HCT116 (cell line): ENCODE measurements around the gene TXNL1. TPM values are rescaled to one million over a fixed set of nuclear protein-coding genes. Genes with fewer than 3 reads are reported as not detected.

Source experiments
- ATAC-seq: fragments of 200-7000 bp; cut with Tn5 transposase; 2 replicates; pipeline ENCODE4 v1.9.1; 2020; ENCODE audit warnings: mild to moderate bottlenecking, moderate library complexity
- BruUV-seq: library from RNA; stranded (reverse); fragments of 400-500 nt; replicated peaks from 2 replicates; lab custom pipeline; 2021; lab: Mats Ljungman, UMichigan
- CTCF ChIA-PET: fragments of 300-600 bp; sonication (Branson Sonifier 250); formaldehyde crosslinking; loops from one replicate; lab custom pipeline; 2021; ENCODE audit warnings: antibody characterized with exemption; lab: Charles Lee
- POLR2A ChIA-PET: fragments of 300-600, 350-600 bp; sonication (Branson Sonifier 250); formaldehyde crosslinking; loops from one replicate; lab custom pipeline; 2021; ENCODE audit warnings: antibody characterized with exemption; lab: Charles Lee
- RAD21 ChIA-PET, 2 experiments: fragments of 300-600 bp; sonication (Branson Sonifier 250); formaldehyde crosslinking; loops; one replicate each; lab custom pipeline; 2023; ENCODE audit warnings: low total read pairs in 2 of 2; ENCODE audit not compliant: uncharacterized antibody in 2 of 2, unreplicated experiment in 2 of 2, low non-redundant PET in 1 of 2; lab: Charles Lee
- DNase-seq: peaks from one replicate; pipeline ENCODE4 v3.0.0-alpha.2; 2010; ENCODE audit warnings: low read depth, low spot score
- H2AFZ ChIP-seq: fragments of 200-600 bp; shearing (Covaris generic), sonication (generic); 2 replicates; pipeline ENCODE4 v1.6.1; 2017; ENCODE audit warnings: low read depth, mixed run types, mixed read lengths, antibody characterized with exemption, low read length; ENCODE audit not compliant: poor library complexity, severe bottlenecking
- H3K27ac ChIP-seq: 2 replicates; pipeline ENCODE4 v1.5.1; 2012; ENCODE audit warnings: low read depth, low read length
- H3K27me3 ChIP-seq: fragments of 200-600 bp; sonication (generic); 2 replicates; pipeline ENCODE4 v1.6.1; 2016; ENCODE audit warnings: mixed run types, low read length, mixed read lengths; ENCODE audit not compliant: insufficient read depth
- H3K36me3 ChIP-seq, 2 experiments: fragments of 200-500 bp in 1 of 2; fragments of 200-600 bp in 1 of 2; sonication (Bioruptor generic) in 1 of 2; sonication (generic) in 1 of 2; 2 replicates each; pipeline versions ENCODE4 v1.5.1 to v1.6.1; 2014 to 2016; ENCODE audit warnings: low read length in 2 of 2, inconsistent platforms in 1 of 2, mixed read lengths in 1 of 2, mixed run types in 1 of 2; ENCODE audit not compliant: insufficient read depth in 2 of 2, control insufficient read depth in 1 of 2
- H3K4me1 ChIP-seq, 2 experiments: fragments of 200-600 bp in 1 of 2; sonication (generic) in 1 of 2; 2 replicates each; pipeline versions ENCODE4 v1.5.1 to v1.6.1; 2012 to 2017; ENCODE audit warnings: low read length in 2 of 2, inconsistent platforms in 1 of 2, mild to moderate bottlenecking in 1 of 2, mixed read lengths in 1 of 2, mixed run types in 1 of 2, moderate library complexity in 1 of 2; ENCODE audit not compliant: insufficient read depth in 2 of 2, control insufficient read depth in 1 of 2
- H3K4me2 ChIP-seq: fragments of 200-600 bp; sonication (generic); 2 replicates; pipeline ENCODE4 v1.6.1; 2017; ENCODE audit warnings: mixed run types, low read length, mixed read lengths
- H3K4me3 ChIP-seq, 2 experiments: fragments of 200-600 bp in 1 of 2; sonication (generic) in 1 of 2; replicated peaks in 1 of 2; 2 replicates each; pipeline ENCODE4 v1.5.1; 2011 to 2016; ENCODE audit warnings: low read length in 2 of 2, control low read depth in 1 of 2, low read depth in 1 of 2, mild to moderate bottlenecking in 1 of 2, mixed read lengths in 1 of 2, mixed run types in 1 of 2
- H3K79me2 ChIP-seq: fragments of 200-600 bp; sonication (generic); 2 replicates; pipeline ENCODE4 v1.6.1; 2017; ENCODE audit warnings: mild to moderate bottlenecking, mixed run types, low read length, moderate library complexity, mixed read lengths; ENCODE audit not compliant: insufficient read depth
- H3K9ac ChIP-seq: fragments of 200-600 bp; sonication (generic); 2 replicates; pipeline ENCODE4 v1.6.1; 2016; ENCODE audit warnings: low read length, mixed read lengths
- H3K9me2 ChIP-seq: fragments of 200-600 bp; sonication (generic), shearing (Covaris generic); 2 replicates; pipeline ENCODE4 v1.6.1; 2017; ENCODE audit warnings: mixed run types, mild to moderate bottlenecking, moderate library complexity; ENCODE audit not compliant: insufficient read depth
- H3K9me3 ChIP-seq, 2 experiments: fragments of 200-500 bp in 1 of 2; fragments of 200-600 bp in 1 of 2; sonication (Bioruptor generic) in 1 of 2; sonication (generic) in 1 of 2; 2 replicates each; pipeline ENCODE4 v1.6.1; 2014 to 2017; ENCODE audit warnings: low read length in 2 of 2, mixed read lengths in 2 of 2, inconsistent platforms in 1 of 2, low read depth in 1 of 2, mild to moderate bottlenecking in 1 of 2, mixed run types in 1 of 2, moderate library complexity in 1 of 2; ENCODE audit not compliant: control insufficient read depth in 1 of 2, insufficient read depth in 1 of 2
- H4K20me1 ChIP-seq: fragments of 200-600 bp; sonication (generic), shearing (Covaris generic); 2 replicates; pipeline ENCODE4 v1.6.1; 2017; ENCODE audit warnings: mixed run types, mild to moderate bottlenecking, moderate library complexity; ENCODE audit not compliant: insufficient read depth
- EGR1 ChIP-seq: IDR thresholded peaks from 2 replicates; pipeline ENCODE4 v1.6.1; 2012; ENCODE audit warnings: low read depth
- EZH2 ChIP-seq: fragments of 200-600 bp; sonication (generic); IDR thresholded peaks from 2 replicates; pipeline ENCODE4 v1.6.1; 2017; ENCODE audit warnings: antibody characterized with exemption, mixed run types
- FOSL1 ChIP-seq: IDR thresholded peaks from 2 replicates; pipeline ENCODE4 v1.6.1; 2012; ENCODE audit warnings: low read depth
- POLR2A ChIP-seq: IDR thresholded peaks from 2 replicates; pipeline ENCODE4 v1.7.0; 2011; ENCODE audit warnings: borderline replicate concordance; ENCODE audit not compliant: insufficient read depth, insufficient read length; ENCODE audit errors: extremely low read depth
- POLR2AphosphoS5 ChIP-seq: IDR thresholded peaks from 2 replicates; pipeline ENCODE4 v1.6.1; 2011; ENCODE audit warnings: mild to moderate bottlenecking, low read depth, low read length, moderate library complexity
- RAD21 ChIP-seq: IDR thresholded peaks from 2 replicates; pipeline ENCODE4 v1.6.1; 2012; ENCODE audit warnings: low read depth, mild to moderate bottlenecking
- SIN3A ChIP-seq: IDR thresholded peaks from 2 replicates; pipeline ENCODE4 v1.6.1; 2012; ENCODE audit warnings: low read depth
- SP1 ChIP-seq: IDR thresholded peaks from 2 replicates; pipeline ENCODE4 v1.6.1; 2012; ENCODE audit warnings: low read depth
- SRF ChIP-seq: IDR thresholded peaks from 2 replicates; pipeline ENCODE4 v1.6.1; 2012; ENCODE audit warnings: low read depth
- YY1 ChIP-seq: IDR thresholded peaks from 2 replicates; pipeline ENCODE4 v1.6.1; 2011; ENCODE audit warnings: low read length, low read depth, moderate library complexity, mild to moderate bottlenecking; ENCODE audit not compliant: insufficient replicate concordance; ENCODE audit errors: extremely low read depth
- intact Hi-C: fragments of 100-400 bp; cut with micrococcal nuclease; formaldehyde crosslinking; loops from 2 replicates; pipeline ENCODE4 v1.10.0; 2022
- total RNA-seq: library from RNA; stranded (reverse); gene quantifications from one replicate; pipeline ENCODE4 v1.2.1, GENCODE V29; 2021; ENCODE audit not compliant: unreplicated experiment
- TF ChIP-seq, protein P1 (sequence below), 3 experiments: fragments of 200-600 bp in 1 of 3; sonication (generic) in 1 of 3; IDR thresholded peaks in 2 of 3; conservative IDR thresholded peaks in 1 of 3; 2 replicates each; pipeline ENCODE4 v1.5.1; 2012 to 2017; ENCODE audit warnings: low read depth in 2 of 3, low read length in 2 of 3, antibody characterized with exemption in 1 of 3, borderline replicate concordance in 1 of 3, control low read depth in 1 of 3, mild to moderate bottlenecking in 1 of 3, mixed read lengths in 1 of 3, mixed run types in 1 of 3, moderate library complexity in 1 of 3; ENCODE audit not compliant: insufficient read depth in 1 of 3
- TF ChIP-seq, protein P2 (sequence below): IDR thresholded peaks from 2 replicates; pipeline ENCODE4 v1.6.1; 2012

TXNL1 gene
- total RNA-seq, 1 experiment from 2014 or later: 86.5 TPM

DNA sequence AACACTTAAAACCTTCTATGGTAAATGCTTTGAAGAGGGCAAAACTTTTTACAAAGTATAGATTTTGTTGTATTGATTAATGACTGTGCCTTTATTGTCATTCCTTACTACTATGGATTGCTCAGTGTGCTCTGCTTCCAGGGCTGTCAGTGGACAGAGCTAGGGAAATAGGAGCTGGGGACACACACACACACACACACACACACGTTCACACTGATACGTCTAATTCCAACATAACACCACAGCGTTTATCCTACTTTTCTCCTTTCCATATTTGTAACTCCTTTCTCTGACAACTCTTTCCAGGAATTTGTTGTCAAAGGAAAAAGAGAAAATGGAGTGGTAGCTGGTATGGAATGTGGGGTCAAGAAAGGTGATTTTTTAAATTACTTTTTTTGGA lies 34.6 kb upstream of the TXNL1 start:
- Histone ChIP-seq H3K79me2 (peaks cover 3% of the 10 kb centered on the region; the same call in 1 of the 2 replicates), H2AFZ (no peak overlapping the region), H3K9me3 (no peaks in the 10 kb centered on the region), H3K4me2 (no peak overlapping the region), H3K9me2 (no peaks in the 10 kb centered on the region), H3K36me3 (no peaks in the 10 kb centered on the region), H3K27ac (no peak overlapping the region), H3K4me1 (no peaks in the 10 kb centered on the region), H3K27me3 (no peaks in the 10 kb centered on the region), H3K4me3 (no peak overlapping the region), H3K9ac (no peak overlapping the region), H4K20me1 (no peaks in the 10 kb centered on the region)
- ChIA-PET CTCF (no interaction called here), RAD21 (no interaction called here), POLR2A (no interaction called here)
- intact Hi-C loops: no loop called here
- no peak for ATAC-seq
- TF ChIP-seq SIN3A: no peak
- no peak for TF ChIP-seq EGR1
- TF ChIP-seq FOSL1: no peak
- no peak for TF ChIP-seq SRF
- TF ChIP-seq POLR2AphosphoS5: no peak
- no peak for TF ChIP-seq YY1
- TF ChIP-seq, protein P1, sequence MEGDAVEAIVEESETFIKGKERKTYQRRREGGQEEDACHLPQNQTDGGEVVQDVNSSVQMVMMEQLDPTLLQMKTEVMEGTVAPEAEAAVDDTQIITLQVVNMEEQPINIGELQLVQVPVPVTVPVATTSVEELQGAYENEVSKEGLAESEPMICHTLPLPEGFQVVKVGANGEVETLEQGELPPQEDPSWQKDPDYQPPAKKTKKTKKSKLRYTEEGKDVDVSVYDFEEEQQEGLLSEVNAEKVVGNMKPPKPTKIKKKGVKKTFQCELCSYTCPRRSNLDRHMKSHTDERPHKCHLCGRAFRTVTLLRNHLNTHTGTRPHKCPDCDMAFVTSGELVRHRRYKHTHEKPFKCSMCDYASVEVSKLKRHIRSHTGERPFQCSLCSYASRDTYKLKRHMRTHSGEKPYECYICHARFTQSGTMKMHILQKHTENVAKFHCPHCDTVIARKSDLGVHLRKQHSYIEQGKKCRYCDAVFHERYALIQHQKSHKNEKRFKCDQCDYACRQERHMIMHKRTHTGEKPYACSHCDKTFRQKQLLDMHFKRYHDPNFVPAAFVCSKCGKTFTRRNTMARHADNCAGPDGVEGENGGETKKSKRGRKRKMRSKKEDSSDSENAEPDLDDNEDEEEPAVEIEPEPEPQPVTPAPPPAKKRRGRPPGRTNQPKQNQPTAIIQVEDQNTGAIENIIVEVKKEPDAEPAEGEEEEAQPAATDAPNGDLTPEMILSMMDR (IDR thresholded peaks at IDR 0.05 in 2 of 3, conservative IDR thresholded peaks at IDR 0.05 in 1 of 3; ENCODE audit: borderline replicate concordance in 1 of 3, insufficient read depth in 1 of 3, low read depth in 2 of 3, low read length in 2 of 3): no peak
- no peak for TF ChIP-seq SP1
- TF ChIP-seq EZH2: no peak
- no peak for DNase-seq
- no TSS peak for BruUV-seq

DNA sequence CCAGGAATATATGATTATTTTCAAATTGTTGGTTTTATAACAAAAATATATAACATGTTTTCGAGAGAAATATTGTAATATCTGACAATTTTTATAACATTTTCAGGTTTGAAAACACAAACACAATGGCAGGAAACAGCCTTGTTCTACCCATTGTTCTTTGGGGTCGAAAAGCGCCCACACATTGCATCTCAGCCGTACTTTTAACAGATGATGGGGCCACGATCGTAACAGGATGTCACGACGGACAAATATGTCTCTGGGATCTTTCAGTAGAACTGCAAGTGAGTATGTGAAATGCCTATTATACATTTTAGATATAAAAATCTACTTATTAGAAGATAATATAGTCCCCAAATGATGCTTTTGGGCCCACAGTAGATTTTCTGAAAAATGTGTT lies 34.0 kb upstream of the TXNL1 start:
- CTCF ChIA-PET: no interaction called here

More for the DNA sequence above, 34.0 kb upstream of the TXNL1 start:
- no peaks in the 10 kb centered on the region for H3K27me3 ChIP-seq
- no peaks in the 10 kb centered on the region for H3K36me3 ChIP-seq
- no peak overlapping the region for H2AFZ ChIP-seq
- ChIA-PET RAD21 (no interaction called here), POLR2A (no interaction called here)
- no peak overlapping the region for H3K4me2 ChIP-seq
- BruUV-seq: no TSS peak
- no peak overlapping the region for H3K9ac ChIP-seq
- peaks cover 3% of the 10 kb centered on the region; the same call in 1 of the 2 replicates for H3K79me2 ChIP-seq
- no peak for DNase-seq
- ATAC-seq: no peak
- no peaks in the 10 kb centered on the region for H3K9me3 ChIP-seq
- intact Hi-C loops: no loop called here
- H3K4me1 ChIP-seq: no peaks in the 10 kb centered on the region
- H4K20me1 ChIP-seq: no peaks in the 10 kb centered on the region
- no peaks in the 10 kb centered on the region for H3K9me2 ChIP-seq
- H3K27ac ChIP-seq: no peak overlapping the region
- H3K4me3 ChIP-seq: no peak overlapping the region
- TF ChIP-seq, protein P2, sequence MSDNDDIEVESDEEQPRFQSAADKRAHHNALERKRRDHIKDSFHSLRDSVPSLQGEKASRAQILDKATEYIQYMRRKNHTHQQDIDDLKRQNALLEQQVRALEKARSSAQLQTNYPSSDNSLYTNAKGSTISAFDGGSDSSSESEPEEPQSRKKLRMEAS: no peak
- TF ChIP-seq RAD21: no peak
- TF ChIP-seq POLR2AphosphoS5: no peak
- TF ChIP-seq, protein P1 (IDR thresholded peaks at IDR 0.05 in 2 of 3, conservative IDR thresholded peaks at IDR 0.05 in 1 of 3; ENCODE audit: borderline replicate concordance in 1 of 3, insufficient read depth in 1 of 3, low read depth in 2 of 3, low read length in 2 of 3): no peak
- TF ChIP-seq FOSL1: no peak
- no peak for TF ChIP-seq POLR2A
